VCaP (cell line): ENCODE results near the gene BMP7.

Experiments used
- H3K27ac ChIP-seq: fragments of 450-650 bp; 2 replicates; pipeline ENCODE4 v1.5.1; 2017
- CTCF ChIP-seq: fragments of 450-650 bp; conservative IDR thresholded peaks from 2 replicates; pipeline ENCODE4 v1.5.1; 2017; ENCODE audit warnings: mild to moderate bottlenecking, moderate library complexity

The BMP7 gene

DNA sequence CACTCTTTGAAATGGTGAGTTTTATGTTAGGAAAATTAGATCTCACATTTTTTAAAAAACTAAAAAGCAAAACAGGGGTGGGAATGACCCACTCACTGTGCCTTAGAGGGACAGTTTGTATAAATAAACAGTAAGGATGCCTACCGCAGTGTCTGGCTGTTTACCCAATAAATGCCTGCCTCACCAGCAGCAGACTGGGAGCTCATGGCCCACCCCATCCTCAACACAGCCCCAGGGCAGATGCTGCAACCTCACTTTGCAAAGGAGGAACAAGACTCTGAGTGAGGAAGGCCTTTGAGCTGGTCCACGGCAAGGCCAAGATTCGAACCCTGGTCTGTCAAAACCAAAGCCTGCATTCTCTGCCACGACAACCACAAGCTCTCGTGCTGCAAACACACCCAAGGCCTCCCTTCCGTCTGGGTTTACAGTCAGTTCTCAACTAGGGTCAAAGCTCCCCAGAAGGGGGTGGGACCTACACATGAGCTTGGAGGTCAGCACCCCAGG lies 77.8 kb downstream of the BMP7 start:
- no peak for TF ChIP-seq CTCF

GRCh38 chr20:57188056-57188455 lies 78.4 kb downstream of the BMP7 start:
- no peak overlapping the region for H3K27ac ChIP-seq
- no peak for TF ChIP-seq CTCF

More for the DNA sequence above, 77.8 kb downstream of the BMP7 start:
- no peak overlapping the region for H3K27ac ChIP-seq

GRCh38 chr20:57187068-57187634 lies 79.3 kb downstream of the BMP7 start:
- no peak overlapping the region for H3K27ac ChIP-seq
- TF ChIP-seq CTCF, result no peak

- no peak for TF ChIP-seq CTCF
- no peak overlapping the region for H3K27ac ChIP-seq
Observed at GRCh38 chr20:57186192-57186591, 80.2 kb downstream of the BMP7 start.

DNA sequence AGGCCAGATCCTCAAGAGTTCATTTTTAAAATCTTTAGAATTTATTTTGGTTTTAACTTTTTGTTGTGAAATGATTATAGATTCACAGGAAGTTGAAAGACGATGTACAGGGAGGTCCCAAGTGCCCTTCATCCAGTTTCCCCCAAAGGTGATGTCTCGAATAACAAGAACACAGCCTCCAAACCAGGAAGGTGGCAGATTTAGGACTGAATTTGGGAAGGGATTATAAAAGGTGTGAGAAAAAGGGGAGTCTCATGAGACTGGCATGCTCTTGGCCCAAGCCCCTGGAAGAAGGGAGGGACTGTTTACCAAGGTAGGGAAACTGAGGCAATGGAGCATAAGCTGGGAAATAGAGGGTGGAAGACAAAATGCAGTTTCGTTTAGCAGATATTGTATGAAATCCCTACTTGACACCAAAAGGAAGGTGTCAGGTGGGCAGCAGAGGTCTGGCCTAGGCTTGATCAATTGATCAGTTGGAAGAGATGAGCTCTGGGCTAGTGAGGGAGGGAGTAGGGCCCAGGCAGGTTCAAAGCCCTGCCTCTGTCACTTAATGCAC lies 81.2 kb downstream of the BMP7 start:
- TF ChIP-seq CTCF, result no peak
- no peak overlapping the region for H3K27ac ChIP-seq

DNA sequence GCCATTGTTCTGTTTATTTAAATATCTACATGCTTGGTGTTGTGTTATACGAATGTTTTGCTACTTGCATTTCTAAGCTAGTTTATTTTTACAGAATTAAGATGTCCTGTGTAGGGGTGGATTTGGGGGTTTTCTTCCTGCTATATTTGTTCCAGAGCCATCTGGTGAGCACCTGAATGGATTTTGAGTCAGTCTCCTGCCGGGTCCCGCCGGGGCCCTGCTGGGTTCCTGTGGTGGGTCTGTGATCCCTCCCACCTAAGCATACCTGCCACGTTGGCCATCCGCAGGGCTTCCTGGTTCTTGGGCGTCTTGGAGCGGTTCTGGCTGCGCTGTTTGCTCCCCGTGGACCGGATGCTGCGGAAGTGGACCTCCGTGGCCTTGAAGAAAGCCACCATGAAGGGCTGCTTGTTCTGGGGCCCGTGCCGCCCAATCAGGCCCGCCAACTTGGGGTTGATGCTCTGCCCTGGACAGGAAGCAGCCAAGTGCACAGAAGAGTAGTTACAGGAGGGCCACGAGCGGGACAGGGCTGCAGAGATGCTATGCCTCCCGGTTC lies 82.9 kb downstream of the BMP7 start:
- TF ChIP-seq CTCF, result no peak
- no peak overlapping the region for H3K27ac ChIP-seq

GRCh38 chr20:57181639-57182038 lies 84.8 kb downstream of the BMP7 start:
- no peak overlapping the region for H3K27ac ChIP-seq
- TF ChIP-seq CTCF, result no peak
